GM21576 (cell line): ENCODE data around the gene WWC1.
"Not testable (repeated sequence)": the region's sequence is repeated elsewhere in the genome, so short reads cannot be mapped to it uniquely, and the experiment has no call there.

ENCODE experiments used
- ATAC-seq: cut with Tn5 transposase; IDR thresholded peaks from one replicate; pipeline ENCODE4 v1.9.1; 2021; ENCODE audit warnings: mild to moderate bottlenecking, moderate library complexity; ENCODE audit not compliant: unreplicated experiment

The WWC1 gene

DNA sequence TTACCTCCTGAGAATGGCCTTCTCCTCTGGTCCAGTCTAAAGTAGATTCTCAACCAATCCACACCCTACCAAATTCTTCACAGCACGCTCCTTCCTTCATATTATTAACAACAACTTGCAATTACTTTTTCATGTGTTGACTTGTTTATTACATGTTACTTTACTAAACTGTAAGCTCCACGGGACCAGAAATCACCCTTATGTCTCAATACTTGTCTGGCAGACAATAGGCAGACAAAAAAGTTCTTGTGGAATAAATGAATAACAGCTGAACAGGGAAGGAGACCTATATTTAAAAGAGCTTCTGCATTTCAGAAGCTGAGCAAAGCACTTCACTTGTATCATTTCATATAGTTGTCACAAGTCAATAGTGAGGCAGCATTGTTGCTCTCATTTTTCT lies 5.7 kb upstream of the WWC1 start:
- no peak for ATAC-seq

DNA sequence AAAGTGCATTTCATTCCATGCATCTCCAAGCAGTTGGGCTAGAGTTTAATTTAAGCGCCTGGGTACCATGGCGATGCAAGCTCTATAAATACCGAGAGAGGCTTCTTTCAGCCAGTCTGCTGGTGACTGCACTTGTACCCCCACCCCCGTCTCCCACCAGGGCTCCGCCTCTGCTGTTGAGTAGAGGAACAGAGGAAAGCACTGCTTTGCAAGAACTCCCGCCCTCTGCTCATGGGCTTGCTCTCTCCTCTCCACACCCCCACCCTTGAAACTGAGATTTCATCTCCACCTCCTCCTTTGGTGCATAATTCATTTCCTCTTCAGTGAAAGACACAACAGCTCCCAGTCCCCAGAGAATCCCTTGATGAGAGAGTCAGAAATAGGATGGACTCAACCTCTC lies 5.1 kb upstream of the WWC1 start:
- ATAC-seq, result no peak

DNA sequence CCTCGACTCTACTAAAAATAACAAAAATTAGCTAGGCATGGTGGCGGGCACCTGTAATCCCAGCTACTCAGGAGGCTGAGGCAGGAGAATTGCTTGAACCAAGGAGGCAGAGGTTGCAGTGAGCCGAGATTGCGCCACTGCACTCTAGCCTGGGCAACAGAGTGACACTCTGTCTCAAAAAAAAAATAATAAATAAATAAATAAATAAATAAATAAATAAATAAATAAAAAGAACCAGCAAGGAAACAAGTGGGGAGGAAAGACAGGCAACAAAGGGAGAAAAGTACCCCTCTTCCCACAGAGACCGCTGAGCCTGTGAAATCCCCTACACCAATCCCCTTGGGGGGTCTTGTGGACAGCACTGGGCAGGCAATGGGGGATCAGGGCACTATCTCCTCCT lies 4.6 kb upstream of the WWC1 start:
- not testable (repeated sequence) for ATAC-seq

DNA sequence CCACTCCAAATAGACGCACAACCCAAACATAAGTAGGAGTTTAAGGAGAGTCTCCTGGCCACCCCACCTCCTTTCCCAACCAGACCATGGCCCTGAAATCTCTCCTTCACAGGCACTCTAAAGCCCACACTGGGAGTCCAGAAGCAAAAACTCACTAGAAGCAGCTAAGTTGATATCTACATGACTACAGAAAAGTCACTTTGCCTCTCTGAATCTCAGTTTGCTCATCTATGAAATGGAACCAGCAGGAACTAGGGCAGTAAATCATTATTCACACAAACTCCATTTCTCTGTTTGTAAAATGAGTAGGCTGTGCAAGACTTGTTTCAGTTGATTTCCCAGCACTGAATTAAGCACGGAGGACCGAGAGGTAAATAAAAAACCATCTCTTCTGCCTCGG lies 4.1 kb upstream of the WWC1 start:
- no peak for ATAC-seq

DNA sequence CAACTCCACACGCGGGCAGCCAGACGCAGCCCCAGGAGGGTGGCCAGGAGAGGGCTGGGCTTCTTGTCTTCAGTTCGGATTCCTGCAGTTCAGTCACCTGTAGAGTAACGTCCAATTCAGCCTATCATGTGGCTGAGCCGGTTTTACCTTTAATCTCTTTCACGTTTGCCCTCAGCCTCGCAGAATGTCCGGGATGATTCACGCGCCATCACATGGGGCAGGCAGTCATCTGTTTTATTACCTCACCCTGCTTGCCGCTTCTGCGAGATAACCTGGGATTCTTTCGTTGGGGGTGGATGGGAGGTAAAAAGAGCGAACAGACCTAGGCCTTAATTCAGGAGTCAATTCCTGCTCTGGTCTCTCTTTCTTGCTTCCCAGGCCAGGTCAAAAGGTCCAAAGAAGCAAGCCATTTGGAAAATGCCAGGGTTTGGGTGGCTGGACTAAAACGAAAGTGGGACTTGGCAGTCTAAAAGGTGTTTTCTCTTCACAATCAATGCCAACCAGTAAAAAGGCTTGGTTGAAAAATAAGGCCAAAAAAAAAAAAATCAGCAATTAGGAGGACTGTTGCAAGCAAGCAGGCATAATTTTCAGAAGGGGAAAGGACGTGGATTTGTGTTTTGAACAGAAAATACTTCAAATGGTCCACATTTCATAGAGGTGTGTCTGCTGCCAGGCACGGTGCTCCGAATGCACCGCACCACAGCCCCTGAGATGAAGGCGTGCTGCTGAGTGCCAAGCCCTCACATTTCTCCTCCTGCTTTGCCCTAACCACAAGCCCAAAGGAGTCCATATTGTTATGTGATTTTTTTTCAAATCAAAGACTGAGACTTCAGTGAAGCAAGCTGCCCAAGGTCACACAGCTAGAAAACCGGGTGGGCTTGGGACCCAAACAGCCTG lies 2.8 kb upstream of the WWC1 start:
- ATAC-seq, result no peak

DNA sequence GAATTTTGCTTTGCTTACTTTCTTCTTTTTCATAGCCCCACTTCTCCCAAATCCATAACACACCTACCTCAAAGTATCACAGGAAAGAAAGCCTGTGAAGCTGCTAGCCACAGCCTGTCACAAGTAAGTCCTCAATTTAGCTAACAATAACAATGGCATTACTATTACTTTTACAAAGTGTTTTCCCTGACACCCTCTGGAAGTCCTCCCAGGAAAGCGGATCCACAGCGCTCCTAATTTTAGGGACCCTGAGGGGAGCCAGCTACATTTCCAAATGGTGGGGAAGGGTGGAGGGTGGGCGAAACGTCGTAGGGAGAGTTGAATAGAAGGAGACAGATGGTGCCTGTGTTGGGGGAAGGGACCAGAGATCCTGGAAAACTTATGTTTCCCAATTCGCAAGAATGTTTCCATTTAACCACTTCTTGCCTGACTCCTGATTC lies 523 bp upstream of the WWC1 start:
- ATAC-seq, result no peak

DNA sequence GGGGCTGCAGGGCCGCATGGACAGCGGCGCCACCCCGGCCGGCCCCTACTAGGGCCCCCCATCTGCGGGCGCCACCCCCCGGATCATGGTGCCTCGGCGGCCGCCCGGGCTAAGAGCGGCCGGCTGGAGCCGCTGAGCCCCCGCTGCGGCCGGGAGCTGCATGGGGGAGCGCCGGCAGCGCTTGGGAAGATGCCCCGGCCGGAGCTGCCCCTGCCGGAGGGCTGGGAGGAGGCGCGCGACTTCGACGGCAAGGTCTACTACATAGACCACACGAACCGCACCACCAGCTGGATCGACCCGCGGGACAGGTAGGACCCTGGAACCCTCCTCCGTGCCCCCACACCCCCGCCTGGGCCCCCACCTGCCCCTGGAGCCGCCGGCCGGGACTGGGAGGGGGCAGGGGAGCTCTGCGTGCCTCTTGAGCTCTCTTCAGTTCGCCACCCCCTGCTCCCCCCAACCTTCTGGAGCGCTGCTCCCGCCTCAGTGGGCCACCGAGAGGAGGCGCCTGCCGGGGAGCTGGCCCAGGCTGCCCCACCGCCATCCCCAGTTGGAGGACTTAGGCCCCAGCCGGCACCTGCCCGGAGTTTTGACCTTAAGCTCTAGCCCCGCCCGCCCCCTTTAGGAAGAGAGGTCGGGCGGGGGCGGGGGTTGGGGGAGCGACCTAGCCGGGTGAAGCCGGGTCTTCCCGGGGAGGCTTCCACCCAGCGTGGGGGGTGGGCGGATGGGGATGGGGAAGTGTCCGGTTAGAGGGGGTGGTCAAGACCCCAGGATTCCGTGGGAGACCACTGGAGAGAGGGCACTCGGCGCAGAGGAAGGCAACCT lies 730 bp downstream of the WWC1 start:
- ATAC-seq, result peak; percentile 27

DNA sequence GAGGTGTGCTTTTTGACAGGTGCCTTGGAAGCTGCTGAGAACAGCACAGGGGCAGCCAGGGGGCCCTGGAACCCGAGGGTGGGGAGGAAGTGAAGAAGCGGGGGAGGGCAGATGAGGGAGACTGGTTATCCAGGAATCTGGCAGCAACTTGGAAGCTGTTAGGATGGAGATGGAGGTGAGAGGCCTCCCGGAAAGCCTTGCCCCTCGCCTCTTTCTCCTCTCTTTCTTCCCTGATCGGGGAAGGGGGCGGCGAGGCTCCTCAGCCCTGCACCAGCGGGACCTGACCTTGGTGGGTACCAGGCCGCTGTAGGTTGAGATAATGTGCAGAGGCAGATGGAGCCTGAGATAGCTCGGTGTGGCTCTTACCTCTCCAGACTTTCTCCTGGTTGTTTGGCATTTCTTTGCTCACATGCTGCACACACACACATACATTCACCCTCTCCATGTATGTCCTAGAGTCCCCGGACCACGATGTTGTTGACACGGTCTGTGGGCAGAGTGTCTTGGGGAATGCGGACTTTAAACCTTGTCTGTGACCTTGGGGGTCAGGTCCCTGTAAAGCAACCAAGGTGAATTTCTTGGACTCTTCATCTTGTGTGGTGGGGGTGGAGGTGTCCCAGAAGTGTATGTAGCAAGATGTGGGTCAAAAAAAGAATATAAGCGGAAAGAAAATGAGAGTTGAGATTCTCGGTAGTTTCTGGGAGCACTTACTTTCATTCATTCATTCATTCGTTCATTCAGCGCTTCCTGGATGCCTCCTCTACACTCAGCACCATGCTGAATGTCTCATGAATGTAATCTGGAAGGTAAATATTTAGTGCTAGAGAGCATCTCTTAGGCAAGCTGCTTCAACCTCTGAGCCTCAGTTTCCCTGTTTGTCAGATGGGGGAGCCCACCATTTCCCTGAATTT lies 1.6 kb downstream of the WWC1 start:
- ATAC-seq, result no peak

DNA sequence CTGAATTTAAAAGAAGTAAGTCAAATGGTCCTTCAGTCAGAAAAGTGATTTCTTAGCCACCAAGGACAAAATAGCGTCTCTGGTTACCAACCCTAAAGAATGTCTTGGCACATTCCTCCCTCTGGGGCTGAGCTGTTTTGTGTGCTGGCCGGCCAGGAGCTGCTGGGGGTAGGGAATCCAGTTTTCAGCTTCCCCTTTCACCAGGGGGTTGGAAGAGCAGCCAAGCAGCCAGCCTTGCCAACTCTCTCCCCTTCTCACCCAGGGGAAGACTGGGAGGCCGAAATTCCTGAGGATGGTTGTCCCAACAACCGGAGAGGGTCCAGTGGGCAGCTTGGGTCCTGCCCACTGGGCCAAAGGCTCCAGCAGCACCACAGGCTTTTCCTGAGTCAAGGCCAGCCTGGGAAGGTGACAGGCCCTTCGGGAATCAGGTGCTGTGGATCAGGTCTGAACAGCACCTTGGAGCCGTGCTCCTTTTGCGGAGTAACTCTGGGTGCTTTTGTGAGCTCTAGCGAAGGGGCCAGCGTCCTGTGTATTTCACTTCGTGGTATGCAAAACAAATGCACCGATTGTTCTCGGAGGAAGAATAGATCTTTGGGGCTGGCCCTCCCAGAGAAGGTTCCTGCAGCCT lies 4.2 kb downstream of the WWC1 start:
- no peak for ATAC-seq

DNA sequence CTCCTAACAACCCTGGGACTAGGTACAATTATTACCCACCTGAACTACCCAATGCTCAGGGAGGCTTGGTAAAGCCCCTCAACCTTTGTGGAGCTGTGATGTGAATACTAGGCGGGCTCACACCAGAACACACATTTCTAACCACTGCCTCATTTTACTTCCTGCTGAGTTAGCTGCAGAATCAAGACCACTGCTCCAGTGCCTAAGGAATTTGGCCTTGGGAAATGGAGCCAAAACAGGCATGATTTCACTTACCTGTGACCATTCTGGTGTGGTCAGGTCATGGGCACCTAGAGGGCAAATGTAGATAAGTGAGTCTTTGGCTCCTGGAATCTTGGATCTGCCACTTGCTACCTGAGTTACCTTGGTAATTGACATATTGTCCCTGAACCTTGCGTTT lies 5.2 kb downstream of the WWC1 start:
- ATAC-seq, result no peak

DNA sequence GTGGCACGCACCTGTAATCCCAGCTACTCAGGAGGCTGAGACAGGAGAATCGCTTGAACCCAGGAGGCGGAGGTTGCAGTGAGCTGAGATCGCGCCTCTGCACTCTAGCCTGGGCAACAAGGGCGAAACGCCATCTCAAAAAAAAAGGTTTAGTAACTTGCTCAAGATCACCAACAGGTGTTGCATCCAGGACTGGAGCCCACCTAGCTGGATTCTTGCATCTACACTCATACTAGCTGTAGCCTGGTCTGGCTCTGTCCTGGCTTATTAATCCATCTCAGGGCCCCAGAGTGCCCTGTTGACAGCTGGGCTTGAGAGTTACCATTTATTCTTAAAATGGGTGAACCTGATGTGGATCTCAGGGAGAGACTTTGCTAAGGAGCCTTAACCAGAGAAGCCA lies 7.5 kb downstream of the WWC1 start:
- ATAC-seq, result no peak

DNA sequence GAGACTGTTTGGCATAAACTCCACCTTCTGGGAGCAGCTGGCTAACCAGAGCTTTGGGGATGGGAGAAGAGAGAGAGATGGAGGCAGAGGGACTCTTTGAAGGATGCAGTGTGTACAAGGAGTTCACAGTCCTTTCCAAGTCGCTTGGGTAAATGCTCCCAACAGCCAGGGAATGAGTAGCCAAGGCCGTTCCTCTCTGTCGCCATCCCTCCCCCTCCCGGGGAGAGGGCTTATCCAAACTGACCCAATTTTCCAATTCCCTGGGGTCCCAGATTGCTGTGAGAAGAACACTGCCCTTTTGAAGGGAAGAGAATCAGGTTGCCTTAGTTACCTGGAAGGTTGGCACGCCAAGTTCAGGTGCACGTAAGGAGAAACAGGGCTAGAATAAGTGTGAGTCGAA lies 7.9 kb downstream of the WWC1 start:
- no peak for ATAC-seq

DNA sequence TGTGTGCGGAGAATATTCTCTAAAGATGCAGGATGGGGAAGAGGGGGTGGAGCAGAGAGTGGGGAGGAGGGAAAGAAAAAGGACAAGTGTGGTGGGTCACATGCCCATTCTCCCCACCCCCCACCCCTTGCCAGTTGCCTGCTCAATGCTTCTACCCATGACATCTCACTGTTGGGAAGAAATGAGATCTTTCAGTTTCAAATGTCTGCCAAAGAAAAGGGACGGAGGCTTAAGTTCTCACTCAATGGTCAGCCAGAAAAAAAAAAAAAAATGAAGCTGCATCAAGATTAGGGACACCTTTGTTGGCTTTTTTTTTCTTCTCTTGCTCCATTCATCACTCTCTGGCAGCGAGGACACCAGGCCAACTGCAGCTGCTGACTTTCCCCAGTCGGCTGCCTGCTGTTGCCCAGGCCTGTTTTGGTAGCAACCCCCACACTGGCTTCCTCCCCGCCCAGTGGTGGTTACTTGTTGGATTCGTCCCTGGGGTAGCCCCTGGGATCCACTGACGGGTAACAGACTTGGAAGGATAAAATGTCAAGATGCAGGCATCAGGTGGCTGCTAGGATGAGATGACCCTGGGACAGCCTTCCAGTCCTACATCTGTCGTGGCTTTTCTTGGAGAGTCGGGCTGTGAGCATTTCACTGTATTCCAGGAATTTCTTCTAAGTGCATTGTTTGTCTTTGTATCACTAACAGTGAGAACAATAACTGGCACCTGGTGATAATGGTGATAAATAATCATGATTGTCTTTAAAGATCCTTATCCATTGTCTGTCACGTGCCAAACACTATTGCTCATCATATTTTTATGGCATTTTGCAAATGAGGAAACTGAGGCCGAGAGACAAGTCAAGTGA lies 9.1 kb downstream of the WWC1 start:
- ATAC-seq, result no peak

DNA sequence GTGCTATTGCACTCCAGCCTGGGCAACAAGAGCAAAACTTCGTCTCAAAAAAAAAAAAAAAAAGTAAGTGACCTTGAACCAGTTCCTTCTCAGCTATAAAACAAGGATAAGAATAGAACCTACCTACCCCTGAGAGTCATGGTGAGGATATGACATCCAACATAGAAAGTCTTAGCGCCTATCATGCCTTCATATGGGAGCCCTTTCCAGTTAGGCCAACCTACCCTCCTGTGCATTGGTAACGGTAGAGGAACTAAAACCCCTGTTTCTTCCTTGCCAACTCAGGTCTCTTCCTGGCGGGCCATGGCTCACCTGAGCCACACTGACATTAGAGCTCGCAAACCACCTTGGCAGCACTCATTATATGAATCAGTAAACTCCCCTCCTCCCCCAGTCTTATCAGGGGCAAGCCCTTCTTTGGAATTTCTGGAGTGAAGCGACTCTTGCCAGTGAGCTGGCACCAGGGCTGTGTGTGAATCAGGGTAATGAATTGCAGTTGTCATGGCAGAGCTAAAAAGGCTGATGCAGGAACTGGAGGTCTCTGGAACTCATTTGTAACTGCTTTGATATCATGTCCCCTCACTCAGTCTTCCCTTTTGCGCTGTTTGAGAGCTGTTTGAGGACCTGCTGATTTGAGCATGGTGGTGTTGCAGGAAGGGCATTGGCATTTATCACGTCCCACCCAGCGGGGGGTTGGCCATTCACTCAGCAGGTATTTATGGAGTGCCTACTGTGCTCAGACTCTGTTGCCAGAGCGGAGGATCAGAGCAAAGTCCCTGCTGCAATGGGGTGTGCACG lies 10.3 kb downstream of the WWC1 start:
- no peak for ATAC-seq

DNA sequence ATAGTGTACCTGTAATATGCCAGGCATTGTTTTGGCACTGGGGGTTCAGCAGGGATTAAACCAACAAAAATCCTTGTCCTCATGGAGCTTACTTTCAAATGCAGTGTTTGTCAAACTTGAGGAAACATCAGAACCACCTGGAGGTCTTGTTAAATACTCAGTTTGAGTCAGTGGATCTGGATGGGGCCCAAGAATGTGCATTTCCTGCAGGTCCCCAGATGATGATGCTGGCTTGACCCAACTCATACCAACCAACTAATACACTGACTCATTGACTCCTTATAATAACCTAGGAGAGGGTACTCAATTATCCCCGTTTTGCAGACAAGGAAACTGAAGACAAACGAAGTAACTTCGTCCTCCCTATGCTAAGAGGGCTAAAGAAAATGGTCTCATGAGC lies 11.3 kb downstream of the WWC1 start:
- ATAC-seq, result no peak

DNA sequence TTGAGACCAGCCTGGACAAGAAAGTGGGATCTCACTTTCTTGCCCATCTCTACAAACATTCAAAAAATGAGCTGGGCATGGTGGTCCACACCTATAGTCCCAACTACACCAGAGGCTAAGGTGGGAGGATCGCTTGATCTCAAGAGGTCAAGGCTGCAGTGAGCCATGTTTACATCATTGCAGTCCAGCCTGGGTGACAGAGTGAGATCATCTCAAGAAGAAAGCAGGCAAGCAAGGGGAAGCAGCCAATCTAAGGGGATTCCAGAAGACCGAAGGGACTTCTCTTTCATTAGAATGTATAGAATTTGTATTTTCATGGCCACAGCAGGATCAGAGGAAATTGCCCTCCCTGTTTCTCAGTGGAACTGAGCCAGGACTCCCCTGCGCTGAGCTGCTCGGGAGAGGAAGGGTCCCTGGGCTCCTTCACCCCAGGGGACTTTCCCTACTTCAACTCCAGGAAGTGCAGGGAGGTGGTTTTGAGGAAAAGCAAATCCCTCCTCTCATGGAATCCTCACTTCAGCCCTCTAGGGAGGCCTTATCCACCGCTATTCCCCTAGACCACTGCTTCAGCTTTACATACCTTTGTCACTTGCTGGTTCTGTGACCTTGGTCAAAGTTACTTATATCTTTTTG lies 12.1 kb downstream of the WWC1 start:
- ATAC-seq, result no peak

DNA sequence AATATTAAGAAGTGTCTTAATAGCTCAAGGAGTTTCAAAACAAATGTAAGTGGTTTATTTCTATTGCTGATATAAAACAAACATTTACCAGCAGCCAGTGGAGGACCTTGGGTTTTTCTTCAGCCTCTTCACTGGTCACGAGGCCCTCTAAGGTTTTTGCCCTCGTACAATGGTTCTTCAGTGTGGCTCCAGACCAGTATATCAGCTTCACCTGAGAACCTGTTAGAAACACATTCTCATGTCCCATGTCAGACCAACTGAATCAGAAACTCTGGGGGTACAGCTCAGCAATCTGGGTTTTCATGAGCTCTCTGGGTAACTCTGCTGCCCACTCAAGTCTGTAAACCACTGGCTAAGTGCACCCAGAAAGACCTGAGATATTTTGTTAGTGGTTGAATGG lies 12.9 kb downstream of the WWC1 start:
- no peak for ATAC-seq

DNA sequence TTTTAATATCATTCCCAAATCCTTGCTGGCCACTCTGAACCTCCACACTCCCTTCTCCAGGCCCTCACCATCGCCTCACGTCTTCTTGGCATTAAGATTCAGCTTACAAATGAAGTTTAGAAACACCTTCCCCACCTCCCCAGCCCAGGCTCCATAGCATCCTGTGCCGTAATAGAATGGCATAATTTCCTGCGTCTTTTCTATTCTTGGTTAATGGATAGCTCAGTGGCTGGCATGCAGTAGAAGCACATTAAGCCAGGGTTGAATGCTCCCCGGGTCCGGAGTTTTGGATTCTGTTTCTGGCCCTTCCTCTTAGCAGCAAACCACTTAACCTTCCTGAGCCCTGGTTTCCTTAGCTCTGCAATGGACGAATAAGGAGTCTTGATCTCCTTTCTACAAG lies 13.8 kb downstream of the WWC1 start:
- no peak for ATAC-seq
